Smooth muscle cell (in vitro differentiated cells): ENCODE data around the gene DICER1. TPM values are rescaled to one million over a fixed set of nuclear protein-coding genes. Genes with fewer than 3 reads are reported as not detected.
"Not testable (repeated sequence)": the region's sequence is repeated elsewhere in the genome, so short reads cannot be mapped to it uniquely, and the experiment has no call there.

Experiments
- DNase-seq: peaks from one replicate; lab custom pipeline; 2025; ENCODE audit not compliant: unreplicated experiment; lab: John Stamatoyannopoulos, UW
- H2AFZ ChIP-seq: fragments of 200-600 bp; sonication (generic); 2 replicates; pipeline ENCODE4 v1.6.0; 2016; ENCODE audit warnings: antibody characterized with exemption, low read depth, mild to moderate bottlenecking
- H3F3A ChIP-seq: fragments of 200-600 bp; sonication (generic); 2 replicates; pipeline ENCODE4 v1.6.0; 2017; ENCODE audit warnings: antibody characterized with exemption, low read depth
- H3K27ac ChIP-seq: fragments of 200-600 bp; sonication (generic); 2 replicates; pipeline ENCODE4 v1.5.1; 2016; ENCODE audit warnings: low read depth, mild to moderate bottlenecking
- H3K27me3 ChIP-seq: fragments of 200-600 bp; sonication (generic); 2 replicates; pipeline ENCODE4 v1.6.1; 2016; ENCODE audit warnings: low read depth, mild to moderate bottlenecking
- H3K36me3 ChIP-seq: fragments of 200-600 bp; sonication (generic); 2 replicates; pipeline ENCODE4 v1.5.1; 2016; ENCODE audit warnings: low read depth
- H3K4me1 ChIP-seq: fragments of 200-600 bp; sonication (generic); 2 replicates; pipeline ENCODE4 v1.5.1; 2016; ENCODE audit warnings: low read depth
- H3K4me2 ChIP-seq: fragments of 200-600 bp; sonication (generic); 2 replicates; pipeline ENCODE4 v1.6.0; 2016; ENCODE audit warnings: mild to moderate bottlenecking
- H3K4me3 ChIP-seq: fragments of 200-600 bp; sonication (generic); 2 replicates; pipeline ENCODE4 v1.5.1; 2016; ENCODE audit warnings: mild to moderate bottlenecking
- H3K79me2 ChIP-seq: fragments of 200-600 bp; sonication (generic); 2 replicates; pipeline ENCODE4 v1.6.0; 2016; ENCODE audit warnings: low read depth, mild to moderate bottlenecking
- H3K9ac ChIP-seq: fragments of 200-600 bp; sonication (generic); 2 replicates; pipeline ENCODE4 v1.6.0; 2016; ENCODE audit warnings: low read depth
- H3K9me3 ChIP-seq: fragments of 200-600 bp; sonication (generic); replicated peaks from 2 replicates; pipeline ENCODE4 v1.5.1; 2016; ENCODE audit warnings: low read depth
- H4K20me1 ChIP-seq: fragments of 200-600 bp; sonication (generic); 2 replicates; pipeline ENCODE4 v1.6.0; 2016; ENCODE audit warnings: low read depth
- CTCF ChIP-seq: fragments of 200-600 bp; sonication (generic); IDR thresholded peaks from 2 replicates; pipeline ENCODE4 v1.5.1; 2017; ENCODE audit warnings: borderline replicate concordance, mild to moderate bottlenecking, antibody characterized with exemption; ENCODE audit not compliant: insufficient read depth, poor library complexity, severe bottlenecking
- WGBS: methylation state at CpG from one replicate; pipeline ENCODE4 v1.1.7; 2016; ENCODE audit warnings: low lambda C conversion rate; 5-methylcytosine and 5-hydroxymethylcytosine counted together
- polyA plus RNA-seq: library from polyadenylated mRNA; unstranded; fragments of >200 nt; fragmentation: Nextera tagmentation; extraction: Ambion mirVana; gene quantifications from 2 replicates; pipeline ENCODE4 v1.2.1, GENCODE V29; 2016
- total RNA-seq: library from RNA; depleted of rRNA; stranded (reverse); fragments of >200 nt; gene quantifications from 2 replicates; pipeline ENCODE4 v1.2.3, GENCODE V29; 2014

DICER1 gene
- total and polyA plus RNA-seq, 2 experiments from 2014 or later = 17.3 to 67.5 TPM

- Histone ChIP-seq H3K27me3 (peaks cover 7% of the 10 kb centered on the region), H3F3A (peaks cover 4% of the 10 kb centered on the region), H3K36me3 (no peaks in the 10 kb centered on the region), H3K4me3 (no peak overlapping the region), H3K4me2 (no peak overlapping the region), H3K79me2 (no peaks in the 10 kb centered on the region), H3K27ac (no peak overlapping the region), H4K20me1 (no peaks in the 10 kb centered on the region), H3K9me3 (no peaks in the 10 kb centered on the region), H3K4me1 (peaks cover 8% of the 10 kb centered on the region), H3K9ac (no peak overlapping the region), H2AFZ (no peak overlapping the region)
- 95% methylated on average over 1 of the region's 1 CpG for WGBS
- no peak for TF ChIP-seq CTCF
- no peak for DNase-seq
These were observed 25.8 kb upstream of the DICER1 start for GRCh38 chr14:95183082-95183481.

DNA sequence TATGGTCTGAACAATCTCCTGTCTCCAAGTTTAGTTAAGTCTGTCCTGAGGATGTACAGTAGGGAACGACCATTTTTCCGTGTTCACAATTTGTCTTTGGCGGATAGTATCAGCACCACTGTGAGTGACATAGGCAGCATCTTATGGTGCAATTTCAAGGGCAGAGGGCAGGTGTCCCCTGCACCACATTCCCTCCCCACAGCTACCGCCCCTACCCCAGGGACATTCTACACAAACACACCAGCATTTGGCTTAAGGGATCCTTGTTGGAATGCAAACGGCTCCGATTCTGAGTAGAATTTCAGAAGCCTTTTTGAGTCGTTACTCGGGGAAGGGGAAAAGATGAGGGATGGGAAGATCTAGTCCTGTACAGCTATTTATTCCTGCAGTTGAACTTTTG, 25.1 kb upstream of the DICER1 start:
- TF ChIP-seq CTCF = no peak

GRCh38 chr14:95180966-95181741, 23.8 kb upstream of the DICER1 start:
- WGBS = 90% methylated on average over 8 of the region's 8 CpGs
- H3K79me2 ChIP-seq = no peaks in the 10 kb centered on the region
- H3K9ac ChIP-seq = no peak overlapping the region

More for the DNA sequence above, 25.1 kb upstream of the DICER1 start:
- peaks cover 7% of the 10 kb centered on the region for H3K27me3 ChIP-seq
- no peak overlapping the region for H3K27ac ChIP-seq
- H3F3A ChIP-seq = peaks cover 4% of the 10 kb centered on the region
- H3K79me2 ChIP-seq = no peaks in the 10 kb centered on the region
- H4K20me1 ChIP-seq = no peaks in the 10 kb centered on the region
- no peaks in the 10 kb centered on the region for H3K9me3 ChIP-seq
- no peaks in the 10 kb centered on the region for H3K36me3 ChIP-seq
- no peak overlapping the region for H3K9ac ChIP-seq
- no peak overlapping the region for H3K4me2 ChIP-seq
- peaks cover 8% of the 10 kb centered on the region for H3K4me1 ChIP-seq
- WGBS = 74% methylated on average over 8 of the region's 8 CpGs
- no peak overlapping the region for H3K4me3 ChIP-seq
- no peak overlapping the region for H2AFZ ChIP-seq
- DNase-seq = no peak

DNA sequence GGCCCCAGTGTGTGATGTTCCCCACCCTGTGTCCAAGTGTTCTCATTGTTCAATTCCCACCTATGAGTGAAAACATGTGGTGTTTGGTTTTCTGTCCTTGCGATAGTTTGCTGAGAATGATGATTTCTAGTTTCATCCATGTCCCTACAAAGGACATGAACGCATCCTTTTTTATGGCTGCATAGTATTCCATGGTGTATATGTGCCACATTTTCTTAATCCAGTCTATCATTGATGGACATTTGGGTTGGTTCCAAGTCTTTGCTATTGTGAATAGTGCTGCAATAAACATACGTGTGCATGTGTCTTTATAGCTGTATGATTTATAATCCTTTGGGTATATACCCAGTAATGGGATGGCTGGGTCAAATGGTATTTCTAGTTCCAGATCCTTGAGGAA, 18.3 kb upstream of the DICER1 start:
- WGBS = 98% methylated on average over 3 of the region's 3 CpGs

More at GRCh38 chr14:95180966-95181741, 23.8 kb upstream of the DICER1 start:
- Histone ChIP-seq H4K20me1 (no peaks in the 10 kb centered on the region), H3K27me3 (peaks cover 7% of the 10 kb centered on the region), H3K36me3 (no peaks in the 10 kb centered on the region), H3K4me3 (no peak overlapping the region), H3K4me1 (peaks cover 8% of the 10 kb centered on the region), H2AFZ (no peak overlapping the region), H3K27ac (no peak overlapping the region), H3F3A (peaks cover 4% of the 10 kb centered on the region), H3K9me3 (no peaks in the 10 kb centered on the region), H3K4me2 (no peak overlapping the region)
- no peak for DNase-seq
- TF ChIP-seq CTCF = no peak

More for the DNA sequence above, 18.3 kb upstream of the DICER1 start:
- not testable (repeated sequence) for H3K4me2 ChIP-seq, H3K4me3 ChIP-seq, H3K27ac ChIP-seq, H3F3A ChIP-seq, H2AFZ ChIP-seq, H3K9ac ChIP-seq, H4K20me1 ChIP-seq, H3K9me3 ChIP-seq, H3K4me1 ChIP-seq, H3K27me3 ChIP-seq, DNase-seq, H3K79me2 ChIP-seq, H3K36me3 ChIP-seq
